Lung (tissue), 12 donors: ENCODE measurements around the gene RASSF1. TPM values are rescaled to one million over a fixed set of nuclear protein-coding genes. Genes with fewer than 3 reads are reported as not detected.

ENCODE experiments used
- ATAC-seq: fragments of 200-7000 bp; cut with Tn5 transposase; one replicate; pipeline ENCODE4 v1.9.1; 2020; ENCODE audit warnings: moderate number of reproducible peaks; ENCODE audit not compliant: insufficient read depth, low FRiP score
- DNase-seq, 3 donors: peaks; one replicate each; pipeline ENCODE4 v3.0.0-alpha.2; 2013 to 2017
- H3K27ac ChIP-seq, 2 donors: one replicate each; pipeline ENCODE4 v1.5.1; 2013; ENCODE audit warnings: mild to moderate bottlenecking in 2 of 2, moderate library complexity in 2 of 2, control low read depth in 1 of 2, inconsistent platforms in 1 of 2, low read depth in 1 of 2, low read length in 1 of 2
- H3K27me3 ChIP-seq, 3 donors: one replicate each; pipeline ENCODE4 v1.5.1; 2013; ENCODE audit warnings: low read length in 2 of 3; ENCODE audit not compliant: control insufficient read depth in 3 of 3, insufficient read depth in 3 of 3
- H3K36me3 ChIP-seq, 4 donors: one replicate each; pipeline ENCODE4 v1.5.1; 2013; ENCODE audit warnings: low read length in 4 of 4, mild to moderate bottlenecking in 1 of 4, moderate library complexity in 1 of 4; ENCODE audit not compliant: control insufficient read depth in 4 of 4, insufficient read depth in 4 of 4
- H3K4me1 ChIP-seq, 5 donors: one replicate each; pipeline ENCODE4 v1.5.1; 2013; ENCODE audit warnings: low read length in 5 of 5, mild to moderate bottlenecking in 2 of 5, moderate library complexity in 1 of 5; ENCODE audit not compliant: control insufficient read depth in 5 of 5, insufficient read depth in 5 of 5
- H3K4me3 ChIP-seq: one replicate; pipeline ENCODE4 v1.5.1; 2013; ENCODE audit warnings: mild to moderate bottlenecking, control low read depth, moderate library complexity
- H3K9ac ChIP-seq, 2 donors: one replicate each; pipeline ENCODE4 v1.5.1; 2013; ENCODE audit warnings: low read length in 2 of 2, control low read depth in 1 of 2; ENCODE audit not compliant: insufficient read depth in 1 of 2
- H3K9me3 ChIP-seq, 4 donors: one replicate each; pipeline ENCODE4 v1.5.1; 2013; ENCODE audit warnings: low read length in 3 of 4, mild to moderate bottlenecking in 1 of 4, moderate library complexity in 1 of 4; ENCODE audit not compliant: control insufficient read depth in 4 of 4, insufficient read depth in 3 of 4
- CTCF ChIP-seq: IDR thresholded peaks from 2 replicates; pipeline ENCODE4 v1.5.1; 2012; ENCODE audit warnings: mild to moderate bottlenecking; ENCODE audit errors: control extremely low read depth, extremely low read depth
- WGBS, 2 donors: extraction: QIAGEN DNeasy Blood & Tissue Kit; methylation state at CpG; one replicate each; pipeline ENCODE4 v1.1.7; 2013; 5-methylcytosine and 5-hydroxymethylcytosine counted together
- polyA plus RNA-seq, 2 donors: library from polyadenylated mRNA; stranded (reverse); fragments of 200-250 nt; gene quantifications; one replicate each; pipeline ENCODE4 v1.2.1, GENCODE V29; 2013
- total RNA-seq, 2 donors: library from RNA; depleted of rRNA in 1 of 2; stranded (reverse); fragments of >200 nt in 1 of 2; gene quantifications; one replicate each; pipeline ENCODE4 v1.2.1, GENCODE V29; 2014 to 2021
- donor health status: control.
- donor health status: control.
- donor health status: Bipolar disorder and iron deficiency.
- donor health status: healthy.
- donor health status: DM: yes; HTN: yes; CAD: no.

The RASSF1 gene
- total and polyA plus RNA-seq, 4 donors, result 36.3 to 59.0 (median 42.0) TPM

DNA sequence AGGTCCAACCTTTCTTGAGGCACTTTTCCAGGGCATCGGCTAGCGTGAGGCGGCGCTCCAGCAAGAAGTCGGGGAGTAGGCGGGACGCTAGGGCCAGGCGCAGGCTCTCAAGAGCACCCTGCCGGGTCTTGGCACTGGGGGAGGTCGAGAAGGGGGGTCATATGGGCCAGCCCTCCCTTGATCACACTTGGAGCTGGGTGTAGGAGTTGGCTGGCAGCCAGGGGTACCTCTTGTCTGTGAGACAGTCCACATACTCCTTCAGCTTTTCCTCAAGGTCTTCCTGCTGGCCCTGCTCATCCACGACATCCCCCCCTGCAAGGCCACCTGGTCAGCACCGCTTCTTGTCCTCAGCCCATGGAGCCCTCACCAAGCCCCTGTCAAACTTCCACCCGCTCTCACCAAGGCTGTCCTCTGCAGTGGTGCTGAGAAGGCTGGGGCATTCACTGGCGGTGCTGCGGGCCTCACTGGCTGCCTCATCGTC, 50.4 kb downstream of the RASSF1 start:
- ATAC-seq, result no peak
- H3K27ac ChIP-seq, result no peak overlapping the region
- H3K27me3 ChIP-seq, result no peaks in the 10 kb centered on the region
- 89 to 94% methylated on average over 16 of the region's 16 CpGs for WGBS, 2 donors
- no peaks in the 10 kb centered on the region for H3K9me3 ChIP-seq
- H3K36me3 ChIP-seq, result peaks cover 3 to 43% (median 12%) of the 10 kb centered on the region in 4 donors
- H3K4me1 ChIP-seq, result peaks cover 0 to 14% (median 3%) of the 10 kb centered on the region in 5 donors
- no peak for TF ChIP-seq CTCF
- DNase-seq, result no peak
- no peak overlapping the region for H3K9ac ChIP-seq
- H3K4me3 ChIP-seq, result no peak overlapping the region

- Histone ChIP-seq H3K4me3 (no peak overlapping the region), H3K27me3 (no peaks in the 10 kb centered on the region), H3K4me1 (peaks cover 0 to 14% (median 3%) of the 10 kb centered on the region in 5 donors), H3K9ac (no peak overlapping the region), H3K36me3 (peaks cover 3 to 43% (median 12%) of the 10 kb centered on the region in 4 donors), H3K27ac (no peak overlapping the region), H3K9me3 (no peaks in the 10 kb centered on the region)
- 92 to 97% methylated on average over 6 of the region's 6 CpGs for WGBS, 2 donors
- no peak for TF ChIP-seq CTCF
- ATAC-seq, result no peak
- DNase-seq, result no peak
These were observed 51.5 kb downstream of the RASSF1 start for GRCh38 chr3:50289130-50289529.

DNA sequence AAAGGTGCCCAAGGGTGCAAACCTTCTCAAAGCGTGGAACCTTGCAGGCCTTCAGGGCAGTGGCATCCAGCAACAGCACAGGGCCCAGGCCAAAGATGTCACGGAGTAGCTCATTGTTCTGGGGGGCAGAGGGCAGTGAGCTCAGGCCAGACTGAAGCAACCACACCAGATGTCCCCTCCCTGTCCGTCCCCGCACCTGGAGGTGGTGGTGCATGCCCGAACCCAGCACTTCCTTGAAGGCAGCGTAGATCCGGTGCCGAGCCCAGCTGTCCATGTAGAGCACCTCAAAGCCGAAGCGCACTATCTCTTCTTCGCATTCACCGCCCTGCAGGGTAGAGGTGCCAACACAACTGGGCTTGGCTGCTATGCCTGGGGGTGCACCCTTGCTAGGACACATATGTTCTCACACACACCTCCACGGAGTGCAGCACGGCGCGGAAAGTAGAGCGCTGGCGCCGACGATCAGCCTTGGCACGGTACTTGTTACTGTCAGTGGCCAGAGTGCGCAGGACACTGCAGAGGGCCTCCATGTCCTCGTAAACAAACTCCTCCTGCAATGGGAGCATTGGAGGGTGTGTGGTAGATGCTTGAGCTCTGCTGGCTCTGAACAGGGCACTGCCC, 52.1 kb downstream of the RASSF1 start:
- no peak for ATAC-seq
- WGBS, 2 donors, result 93 to 98% methylated on average over 23 of the region's 23 CpGs
- H3K27ac ChIP-seq, result no peak overlapping the region
- no peak for DNase-seq
- no peak for TF ChIP-seq CTCF
- no peaks in the 10 kb centered on the region for H3K9me3 ChIP-seq
- peaks cover 0 to 14% (median 3%) of the 10 kb centered on the region in 5 donors for H3K4me1 ChIP-seq
- H3K4me3 ChIP-seq, result no peak overlapping the region
- H3K36me3 ChIP-seq, result peaks cover 3 to 43% (median 12%) of the 10 kb centered on the region in 4 donors
- H3K9ac ChIP-seq, result no peak overlapping the region
- H3K27me3 ChIP-seq, result no peaks in the 10 kb centered on the region
